Brain microvascular endothelial cell (primary cell): ENCODE data around the gene YAP1.

Source experiments
- DNase-seq: peaks from one replicate; pipeline ENCODE4 v3.0.0-alpha.2; 2020
- H3K27ac ChIP-seq: fragments of 250-450 bp; sonication (Bioruptor Pico); 2 replicates; pipeline ENCODE4 v1.5.1; 2020; ENCODE audit warnings: mild to moderate bottlenecking, moderate library complexity
- H3K27me3 ChIP-seq: fragments of 250-450 bp; sonication (Bioruptor Pico); replicated peaks from 2 replicates; pipeline ENCODE4 v1.5.1; 2020; ENCODE audit warnings: mild to moderate bottlenecking
- H3K36me3 ChIP-seq: fragments of 250-450 bp; sonication (Bioruptor Pico); replicated peaks from 2 replicates; pipeline ENCODE4 v1.5.1; 2020; ENCODE audit warnings: mild to moderate bottlenecking
- H3K4me3 ChIP-seq: 2 replicates; pipeline ENCODE4 v1.5.1; 2011; ENCODE audit warnings: low read depth, mild to moderate bottlenecking, control low read depth, low read length, moderate library complexity
- in situ Hi-C: cut with HindIII; loops from 2 replicates; pipeline ENCODE4 v1.10.0; 2017; ENCODE audit warnings: low sequenced_read_pairs, low pct_ligation_motif_present
- TF ChIP-seq, protein P1 (sequence below): IDR thresholded peaks from 2 replicates; pipeline ENCODE4 v1.5.1; 2011; ENCODE audit warnings: low read depth, mild to moderate bottlenecking, moderate library complexity, low read length, control low read depth, inconsistent platforms; ENCODE audit errors: missing control alignments

YAP1 gene

DNA sequence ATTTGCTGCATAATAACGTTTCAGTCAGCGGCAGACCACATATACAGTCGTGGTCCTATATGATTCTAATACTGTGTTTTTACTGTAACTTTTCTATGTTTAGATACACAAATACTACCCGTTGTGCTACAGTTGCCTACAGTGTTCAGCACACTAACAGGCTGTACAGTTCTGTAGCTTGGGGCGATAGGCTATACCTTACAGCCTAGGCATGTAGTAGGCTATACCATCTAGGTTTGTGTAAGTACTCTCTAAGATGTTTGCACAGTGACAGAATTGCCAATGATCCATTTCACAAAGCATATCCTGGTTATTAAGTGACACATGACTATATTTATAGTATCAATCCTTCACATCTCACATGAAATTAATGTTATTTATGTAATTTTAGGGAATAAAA, 78.2 kb downstream of the YAP1 start:
- H3K36me3 ChIP-seq: peaks cover under 1% of the 10 kb centered on the region
- no peak overlapping the region for H3K4me3 ChIP-seq
- no peaks in the 10 kb centered on the region for H3K27me3 ChIP-seq
- TF ChIP-seq, protein P1, sequence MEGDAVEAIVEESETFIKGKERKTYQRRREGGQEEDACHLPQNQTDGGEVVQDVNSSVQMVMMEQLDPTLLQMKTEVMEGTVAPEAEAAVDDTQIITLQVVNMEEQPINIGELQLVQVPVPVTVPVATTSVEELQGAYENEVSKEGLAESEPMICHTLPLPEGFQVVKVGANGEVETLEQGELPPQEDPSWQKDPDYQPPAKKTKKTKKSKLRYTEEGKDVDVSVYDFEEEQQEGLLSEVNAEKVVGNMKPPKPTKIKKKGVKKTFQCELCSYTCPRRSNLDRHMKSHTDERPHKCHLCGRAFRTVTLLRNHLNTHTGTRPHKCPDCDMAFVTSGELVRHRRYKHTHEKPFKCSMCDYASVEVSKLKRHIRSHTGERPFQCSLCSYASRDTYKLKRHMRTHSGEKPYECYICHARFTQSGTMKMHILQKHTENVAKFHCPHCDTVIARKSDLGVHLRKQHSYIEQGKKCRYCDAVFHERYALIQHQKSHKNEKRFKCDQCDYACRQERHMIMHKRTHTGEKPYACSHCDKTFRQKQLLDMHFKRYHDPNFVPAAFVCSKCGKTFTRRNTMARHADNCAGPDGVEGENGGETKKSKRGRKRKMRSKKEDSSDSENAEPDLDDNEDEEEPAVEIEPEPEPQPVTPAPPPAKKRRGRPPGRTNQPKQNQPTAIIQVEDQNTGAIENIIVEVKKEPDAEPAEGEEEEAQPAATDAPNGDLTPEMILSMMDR: no peak
- in situ Hi-C loops: no loop called here
- DNase-seq: no peak
- H3K27ac ChIP-seq: no peak overlapping the region

DNA sequence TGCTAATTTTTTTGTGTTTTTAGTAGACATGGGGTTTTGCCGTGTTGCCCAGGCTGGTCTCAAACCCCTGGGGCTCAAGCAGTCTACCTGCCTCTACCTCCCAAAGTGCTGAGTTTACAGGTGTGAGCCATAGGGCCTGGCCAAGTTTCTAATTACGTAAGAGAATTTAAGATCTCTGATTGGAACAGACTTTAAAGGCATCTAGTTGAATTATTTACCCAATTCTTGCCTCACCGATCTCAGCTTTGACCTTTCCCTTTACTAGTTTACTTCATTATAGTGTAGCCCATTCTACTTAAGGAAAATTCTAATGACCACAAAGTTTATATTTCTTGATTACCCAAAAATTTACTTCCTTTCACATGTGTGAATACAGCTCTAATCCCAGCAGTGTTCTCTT, 81.6 kb downstream of the YAP1 start:
- H3K4me3 ChIP-seq: no peak overlapping the region
- H3K27ac ChIP-seq: no peak overlapping the region
- DNase-seq: no peak
- in situ Hi-C loops: no loop called here
- TF ChIP-seq, protein P1: no peak
- H3K36me3 ChIP-seq: peaks cover 8% of the 10 kb centered on the region
- H3K27me3 ChIP-seq: no peaks in the 10 kb centered on the region

GRCh38 chr11:102192349-102193066, 82.3 kb downstream of the YAP1 start:
- Histone ChIP-seq H3K27me3 (no peaks in the 10 kb centered on the region), H3K36me3 (peaks cover 8% of the 10 kb centered on the region), H3K4me3 (no peak overlapping the region), H3K27ac (no peak overlapping the region)
- TF ChIP-seq, protein P1: no peak
- in situ Hi-C loops: no loop called here
- DNase-seq: no peak

DNA sequence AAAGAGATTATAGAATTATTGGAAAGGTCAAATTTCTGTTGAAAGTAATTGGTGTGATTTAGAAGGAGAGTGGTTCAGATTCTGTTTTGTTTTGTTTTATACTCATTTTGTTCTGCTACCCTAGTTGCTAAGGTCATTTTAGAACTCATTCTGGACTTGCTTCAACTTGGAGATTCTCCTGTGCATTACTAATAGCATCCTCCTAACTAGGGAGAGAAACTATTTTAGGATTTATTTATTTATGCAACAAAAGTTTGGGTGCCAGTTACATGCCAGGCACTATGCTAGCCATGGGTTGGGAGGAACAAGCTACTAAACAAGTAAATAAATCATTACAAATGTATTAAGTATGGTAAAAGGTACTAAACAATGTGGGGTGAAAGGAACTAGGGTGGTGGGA, 84.0 kb downstream of the YAP1 start:
- Histone ChIP-seq H3K4me3 (no peak overlapping the region), H3K27me3 (no peaks in the 10 kb centered on the region), H3K36me3 (peaks cover 8% of the 10 kb centered on the region), H3K27ac (no peak overlapping the region)
- TF ChIP-seq, protein P1: no peak
- DNase-seq: no peak
- in situ Hi-C loops: no loop called here

- in situ Hi-C loops: no loop called here
- Histone ChIP-seq H3K27ac (no peak overlapping the region), H3K27me3 (no peaks in the 10 kb centered on the region), H3K4me3 (no peak overlapping the region), H3K36me3 (peaks cover 8% of the 10 kb centered on the region)
- no peak for DNase-seq
- TF ChIP-seq, protein P1: no peak
Observed at GRCh38 chr11:102194990-102195389, 84.7 kb downstream of the YAP1 start.

DNA sequence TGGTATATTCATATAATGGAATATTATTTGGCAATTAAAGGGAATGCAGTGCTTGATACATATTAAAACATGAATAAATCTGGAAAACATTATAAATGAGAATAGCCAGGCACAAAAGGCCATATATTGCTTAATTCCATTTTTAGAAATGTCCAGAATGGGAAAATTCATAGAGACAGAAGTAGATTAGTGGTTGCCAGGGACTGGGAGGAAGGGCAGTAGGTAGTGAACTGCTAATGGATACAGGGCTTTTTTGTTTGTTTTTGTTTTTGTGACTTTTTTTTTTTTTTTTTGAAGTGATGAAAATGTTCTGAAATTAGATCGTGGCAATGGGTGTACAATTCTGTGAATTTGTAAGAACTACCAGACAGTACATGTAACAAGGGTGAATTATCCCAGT, 86.1 kb downstream of the YAP1 start:
- Histone ChIP-seq H3K36me3 (peaks cover 8% of the 10 kb centered on the region), H3K27ac (no peak overlapping the region), H3K4me3 (no peak overlapping the region), H3K27me3 (no peaks in the 10 kb centered on the region)
- TF ChIP-seq, protein P1: no peak
- DNase-seq: no peak
- in situ Hi-C loops: no loop called here
